GM12878 (cell line): ENCODE data around the gene INO80E. TPM values are rescaled to one million over a fixed set of nuclear protein-coding genes. Genes with fewer than 3 reads are reported as not detected.
"Not testable (repeated sequence)": the region's sequence is repeated elsewhere in the genome, so short reads cannot be mapped to it uniquely, and the experiment has no call there.

ENCODE experiments used
- ATAC-seq: fragments of 200-7000 bp; cut with Tn5 transposase; 3 replicates; pipeline ENCODE4 v1.9.1; 2020; ENCODE audit warnings: mild to moderate bottlenecking, moderate library complexity
- BruUV-seq: library from RNA; stranded (reverse); fragments of 400-500 nt; replicated peaks from 2 replicates; lab custom pipeline; 2021; lab: Mats Ljungman, UMichigan
- CTCF ChIA-PET: fragments of 300-600 bp; sonication (Branson Sonifier 250); formaldehyde crosslinking; extraction: SDS; loops from one replicate; lab custom pipeline; 2021; ENCODE audit warnings: inconsistent platforms; lab: Yijun Ruan, JAX
- POLR2A ChIA-PET: fragments of 350-600 bp; formaldehyde crosslinking; extraction: SDS; loops from one replicate; lab custom pipeline; 2021; ENCODE audit warnings: inconsistent platforms; lab: Charles Lee
- RAD21 ChIA-PET: fragments of 300-600 bp; sonication (Branson Sonifier 250); formaldehyde crosslinking; loops from one replicate; lab custom pipeline; 2023; ENCODE audit warnings: antibody characterized with exemption; ENCODE audit not compliant: unreplicated experiment; lab: Charles Lee
- SMC1A ChIA-PET: fragments of 300-600 bp; sonication (Branson Sonifier 250); formaldehyde crosslinking; loops from one replicate; lab custom pipeline; 2023; ENCODE audit not compliant: unreplicated experiment, uncharacterized antibody; lab: Charles Lee
- DNase-seq: peaks from one replicate; pipeline ENCODE4 v3.0.0-alpha.2; 2011; ENCODE audit warnings: low read depth, low spot score
- FAIRE-seq: peaks from 3 replicates; lab custom pipeline; 2011; peaks lifted over from hg19 to GRCh38; lab: Jason Lieb, UNC
- H2AFZ ChIP-seq: 2 replicates; pipeline ENCODE4 v1.6.0; 2011; ENCODE audit warnings: low read depth, low read length, control low read depth; ENCODE audit not compliant: control insufficient read depth
- H3K27ac ChIP-seq: 2 replicates; pipeline ENCODE4 v1.5.1; 2011; ENCODE audit warnings: control low read depth; ENCODE audit not compliant: control insufficient read depth, insufficient read depth
- H3K27me3 ChIP-seq, 2 experiments: replicated peaks in 1 of 2; 2 replicates each; pipeline versions ENCODE4 v1.6.0 to v1.6.1; 2011; ENCODE audit warnings: low read length in 1 of 2; ENCODE audit not compliant: control insufficient read depth in 2 of 2, insufficient read depth in 2 of 2
- H3K36me3 ChIP-seq, 2 experiments: 2 replicates each; pipeline ENCODE4 v1.5.1; 2011; ENCODE audit warnings: low read length in 1 of 2; ENCODE audit not compliant: control insufficient read depth in 2 of 2, insufficient read depth in 2 of 2
- H3K4me1 ChIP-seq: 2 replicates; pipeline ENCODE4 v1.6.1; 2011; ENCODE audit warnings: mild to moderate bottlenecking, low read length, moderate library complexity, mixed read lengths; ENCODE audit not compliant: control insufficient read depth, insufficient read depth
- H3K4me2 ChIP-seq: 2 replicates; pipeline ENCODE4 v1.6.0; 2011; ENCODE audit warnings: control low read depth; ENCODE audit not compliant: control insufficient read depth, insufficient read depth
- H3K4me3 ChIP-seq: fragments of 200-600 bp; sonication (generic); 2 replicates; pipeline ENCODE4 v1.5.1; 2016
- H3K79me2 ChIP-seq: 2 replicates; pipeline ENCODE4 v1.6.0; 2011; ENCODE audit warnings: low read length; ENCODE audit not compliant: control insufficient read depth, insufficient read depth
- H3K9ac ChIP-seq: 2 replicates; pipeline ENCODE4 v1.8.0; 2011; ENCODE audit warnings: low read length, control low read depth, mixed read lengths; ENCODE audit not compliant: control insufficient read depth, insufficient read depth
- H3K9me3 ChIP-seq: replicated peaks from 3 replicates; pipeline ENCODE4 v1.5.1; 2011; ENCODE audit warnings: mild to moderate bottlenecking, low read length; ENCODE audit not compliant: control insufficient read depth, insufficient read depth
- H4K20me1 ChIP-seq: 2 replicates; pipeline ENCODE4 v1.6.0; 2011; ENCODE audit not compliant: control insufficient read depth, insufficient read depth
- BACH1 ChIP-seq: fragments of 450-650 bp; IDR thresholded peaks from 2 replicates; pipeline ENCODE4 v1.6.1; 2017; ENCODE audit warnings: mild to moderate bottlenecking, borderline replicate concordance
- DPF2 ChIP-seq: fragments of 450-650 bp; IDR thresholded peaks from 2 replicates; pipeline ENCODE4 v1.6.1; 2017; ENCODE audit warnings: mild to moderate bottlenecking
- ELK1 ChIP-seq: IDR thresholded peaks from 2 replicates; pipeline ENCODE4 v1.6.1; 2012; ENCODE audit warnings: low read depth, low read length, improper control_type of control experiment
- HDAC6 ChIP-seq: fragments of 200-600 bp; sonication (generic); IDR thresholded peaks from one replicate; pipeline ENCODE4 v1.8.0; 2017; ENCODE audit warnings: antibody characterized with exemption; ENCODE audit not compliant: unreplicated experiment
- MAX ChIP-seq: IDR thresholded peaks from 2 replicates; pipeline ENCODE4 v1.6.1; 2012; ENCODE audit warnings: low read depth, low read length, improper control_type of control experiment
- MXI1 ChIP-seq: fragments of 150-350 bp; IDR thresholded peaks from 2 replicates; pipeline ENCODE4 v1.6.1; 2011; ENCODE audit warnings: low read depth, mild to moderate bottlenecking, inconsistent platforms, low read length, improper control_type of control experiment
- SPI1 ChIP-seq: IDR thresholded peaks from 2 replicates; pipeline ENCODE4 v1.6.1; 2011; ENCODE audit warnings: low read depth, mild to moderate bottlenecking, low read length, moderate library complexity, borderline replicate concordance; ENCODE audit not compliant: insufficient read depth
- ZNF24 ChIP-seq: fragments of 450-650 bp; IDR thresholded peaks from 2 replicates; pipeline ENCODE4 v1.6.1; 2017; ENCODE audit warnings: antibody characterized with exemption, mild to moderate bottlenecking
- ZZZ3 ChIP-seq: IDR thresholded peaks from 2 replicates; pipeline ENCODE4 v1.6.1; 2011; ENCODE audit warnings: low read depth; ENCODE audit not compliant: control insufficient read depth, insufficient read length
- WGBS: methylation state at CpG from one replicate; pipeline ENCODE4 v1.1.6; 2016; ENCODE audit warnings: low lambda C conversion rate; ENCODE audit not compliant: insufficient replicate concordance, insufficient coverage; ENCODE audit errors: missing lambda C conversion rate; 5-methylcytosine and 5-hydroxymethylcytosine counted together
- in situ Hi-C: fragments of 300-500 bp; cut with MboI; formaldehyde crosslinking; loops from 9 replicates; pipeline ENCODE4 v1.14.3; 2018; ENCODE audit warnings: mixed read lengths
- intact Hi-C: fragments of 100-400 bp; cut with micrococcal nuclease; formaldehyde crosslinking; loops from one replicate; pipeline ENCODE4 v1.14.2; 2022; ENCODE audit not compliant: unreplicated experiment
- polyA plus RNA-seq, 11 experiments: library from polyadenylated mRNA; depleted of rRNA in 4 of 11; unstranded in 6 of 11; stranded (reverse) in 5 of 11; fragments of >200 nt; fragmentation: Nextera tagmentation in 4 of 11; fragmentation: Illumina TruSeq in 1 of 11; extraction: Ambion mirVana in 4 of 11; extraction: Trizol in 1 of 11; gene quantifications; 1 replicate in 1 of 11; 2 replicates in 10 of 11; pipeline versions ENCODE4 v1.2.1 to v1.2.3, GENCODE V29; 2011 to 2016; ENCODE audit warnings: inconsistent platforms in 2 of 11, missing spikeins in 2 of 11, low read depth in 1 of 11
- total RNA-seq, 4 experiments: library from RNA; depleted of rRNA in 3 of 4; stranded (reverse); fragments of >200 nt in 3 of 4; fragmentation: Illumina TruSeq in 1 of 4; extraction: Trizol in 1 of 4; gene quantifications; 2 replicates each; pipeline versions ENCODE4 v1.2.1 to v1.2.3, GENCODE V29; 2013 to 2021
- TF ChIP-seq, protein P1 (sequence below): fragments of 450-650 bp; formaldehyde crosslinking; IDR thresholded peaks from 2 replicates; pipeline ENCODE4 v1.5.0; 2022; ENCODE audit warnings: mild to moderate bottlenecking, missing genetic modification characterization

Gene INO80E
- total and polyA plus RNA-seq, 10 of the 15 experiments (the other 5 are each of a cell fraction or from before 2014, with no cell fraction given): 0.39 to 74.0 (median 33.0) TPM

DNA sequence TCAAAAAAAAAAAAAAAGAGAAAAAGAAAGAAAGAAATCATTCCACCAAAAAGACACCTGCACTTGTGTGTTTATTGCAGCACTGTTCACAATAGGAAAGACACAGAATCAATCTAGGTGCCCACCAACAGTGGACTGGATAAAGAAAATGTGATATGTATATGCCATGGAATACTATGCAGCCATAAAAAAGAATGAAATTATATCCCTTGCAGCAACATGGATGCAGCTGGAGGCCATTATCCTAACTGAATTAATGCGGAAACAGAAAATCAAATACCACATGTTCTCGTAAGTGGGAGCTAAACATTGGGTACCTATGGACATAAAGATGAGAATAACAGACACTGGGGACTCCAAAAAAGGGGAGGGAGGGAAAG is 21.2 kb downstream of the INO80E start:
- BruUV-seq: no TSS peak
- Histone ChIP-seq H3K9me3 (no peaks in the 10 kb centered on the region), H3K4me3 (no peak overlapping the region), H3K27ac (no peak overlapping the region), H3K4me1 (0 out of 2 replicates have a peak, but pooled peaks cover 2% of the 10 kb centered on the region), H2AFZ (no peak overlapping the region), H4K20me1 (no peaks in the 10 kb centered on the region), H3K79me2 (no peaks in the 10 kb centered on the region), H3K36me3 (no peaks in the 10 kb centered on the region), H3K9ac (no peak overlapping the region), H3K27me3 (peaks cover under 1 to 2% of the 10 kb centered on the region in 2 experiments; a peak in 3 of 4 replicates), H3K4me2 (no peak overlapping the region)
- WGBS: 55% methylated on average over 2 of the region's 2 CpGs
- CTCF ChIA-PET: interaction anchor here (0.8 to 3.0 kb wide), 4 partner anchors 12 to 168 kb away, joined by 3 to 12 read pairs (median 4); partner anchors contain the start of gene TLCD3B
- POLR2A ChIA-PET: interaction anchor here (0.6 kb wide), 1 partner anchor 52 kb away, joined by 7 read pairs; no protein-coding TSS in a partner anchor
- DNase-seq (no peak), FAIRE-seq (no peak), ATAC-seq (no peak)
- intact Hi-C loops (no loop called here), in situ Hi-C loops (loop anchor here (25.0 kb wide), 1 partner anchor 905 kb away; no protein-coding TSS in a partner anchor)
- TF ChIP-seq HDAC6 (no peak), BACH1 (no peak), ZNF24 (no peak), DPF2 (no peak), MAX (no peak), ELK1 (no peak), MXI1 (no peak), ZZZ3 (no peak), SPI1 (no peak)
- TF ChIP-seq, protein P1, sequence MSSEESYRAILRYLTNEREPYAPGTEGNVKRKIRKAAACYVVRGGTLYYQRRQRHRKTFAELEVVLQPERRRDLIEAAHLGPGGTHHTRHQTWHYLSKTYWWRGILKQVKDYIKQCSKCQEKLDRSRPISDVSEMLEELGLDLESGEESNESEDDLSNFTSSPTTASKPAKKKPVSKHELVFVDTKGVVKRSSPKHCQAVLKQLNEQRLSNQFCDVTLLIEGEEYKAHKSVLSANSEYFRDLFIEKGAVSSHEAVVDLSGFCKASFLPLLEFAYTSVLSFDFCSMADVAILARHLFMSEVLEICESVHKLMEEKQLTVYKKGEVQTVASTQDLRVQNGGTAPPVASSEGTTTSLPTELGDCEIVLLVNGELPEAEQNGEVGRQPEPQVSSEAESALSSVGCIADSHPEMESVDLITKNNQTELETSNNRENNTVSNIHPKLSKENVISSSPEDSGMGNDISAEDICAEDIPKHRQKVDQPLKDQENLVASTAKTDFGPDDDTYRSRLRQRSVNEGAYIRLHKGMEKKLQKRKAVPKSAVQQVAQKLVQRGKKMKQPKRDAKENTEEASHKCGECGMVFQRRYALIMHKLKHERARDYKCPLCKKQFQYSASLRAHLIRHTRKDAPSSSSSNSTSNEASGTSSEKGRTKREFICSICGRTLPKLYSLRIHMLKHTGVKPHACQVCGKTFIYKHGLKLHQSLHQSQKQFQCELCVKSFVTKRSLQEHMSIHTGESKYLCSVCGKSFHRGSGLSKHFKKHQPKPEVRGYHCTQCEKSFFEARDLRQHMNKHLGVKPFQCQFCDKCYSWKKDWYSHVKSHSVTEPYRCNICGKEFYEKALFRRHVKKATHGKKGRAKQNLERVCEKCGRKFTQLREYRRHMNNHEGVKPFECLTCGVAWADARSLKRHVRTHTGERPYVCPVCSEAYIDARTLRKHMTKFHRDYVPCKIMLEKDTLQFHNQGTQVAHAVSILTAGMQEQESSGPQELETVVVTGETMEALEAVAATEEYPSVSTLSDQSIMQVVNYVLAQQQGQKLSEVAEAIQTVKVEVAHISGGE (CRISPR knock-in tag): no peak
- SMC1A ChIA-PET: no interaction called here
- RAD21 ChIA-PET: no interaction called here

DNA sequence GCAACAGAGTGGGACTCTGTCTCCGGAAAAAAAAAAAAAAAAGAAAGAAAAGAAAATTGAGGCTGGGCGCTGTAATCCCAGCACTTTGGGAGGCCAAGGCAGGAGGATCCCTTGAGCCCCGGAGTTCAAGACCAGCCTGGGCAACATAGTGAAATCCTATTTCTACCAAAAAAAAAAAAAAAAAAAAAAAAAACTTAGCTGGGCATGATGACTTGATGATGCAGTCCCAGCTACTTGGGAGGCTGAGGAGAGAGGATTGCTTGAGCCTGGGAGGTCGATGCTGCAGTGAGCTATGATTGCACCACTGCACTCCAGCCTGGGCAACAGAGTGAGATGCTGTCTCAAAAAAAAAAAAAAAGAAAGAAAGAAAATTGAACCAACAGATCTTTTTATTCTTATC is 21.9 kb downstream of the INO80E start:
- CTCF ChIA-PET: interaction anchor here (0.6 to 3.0 kb wide), 7 partner anchors 12 to 210 kb away, joined by 3 to 12 read pairs (median 4); partner anchors contain the start of gene TLCD3B
- H3K79me2 ChIP-seq, H3K27ac ChIP-seq, H3K4me1 ChIP-seq, H3K9me3 ChIP-seq, DNase-seq, intact Hi-C loops, H3K4me2 ChIP-seq, ATAC-seq, BruUV-seq, H3K9ac ChIP-seq, H4K20me1 ChIP-seq, FAIRE-seq, H3K4me3 ChIP-seq, H3K36me3 ChIP-seq, H3K27me3 ChIP-seq, H2AFZ ChIP-seq: not testable (repeated sequence)
- POLR2A ChIA-PET: interaction anchor here (0.6 kb wide), 1 partner anchor 52 kb away, joined by 7 read pairs; no protein-coding TSS in a partner anchor
- RAD21 ChIA-PET: interaction anchor here (1.0 kb wide), 1 partner anchor 825 kb away, joined by 5 read pairs; no protein-coding TSS in a partner anchor
- SMC1A ChIA-PET: interaction anchor here (0.7 kb wide), 1 partner anchor 94 kb away, joined by 3 read pairs; no protein-coding TSS in a partner anchor
- in situ Hi-C loops: loop anchor here (25.0 kb wide), 1 partner anchor 906 kb away; no protein-coding TSS in a partner anchor
- WGBS: 80% methylated on average over 2 of the region's 4 CpGs
